HFF-Myc (cell line): ENCODE measurements around the gene SRSF1.

ENCODE experiments used
- DNase-seq: peaks from one replicate; pipeline ENCODE4 v3.0.0-alpha.2; 2011; ENCODE audit warnings: low read depth; ENCODE audit errors: extremely low read depth
- H3K4me3 ChIP-seq: replicated peaks from 2 replicates; pipeline ENCODE4 v1.5.1; 2011; ENCODE audit warnings: low read depth, mild to moderate bottlenecking, control low read depth, low read length
- CTCF ChIP-seq: IDR thresholded peaks from 2 replicates; pipeline ENCODE4 v1.5.1; 2012; ENCODE audit warnings: mild to moderate bottlenecking, low read depth, low read length, control low read depth; ENCODE audit errors: missing control alignments

SRSF1 gene

GRCh38 chr17:57984261-57984890 is 22.7 kb downstream of the SRSF1 start:
- no peak for DNase-seq
- H3K4me3 ChIP-seq: no peak overlapping the region
- TF ChIP-seq CTCF: no peak

GRCh38 chr17:57983446-57983845 is 23.6 kb downstream of the SRSF1 start:
- no peak for DNase-seq
- no peak overlapping the region for H3K4me3 ChIP-seq
- TF ChIP-seq CTCF: no peak

- H3K4me3 ChIP-seq: no peak overlapping the region
- no peak for TF ChIP-seq CTCF
- no peak for DNase-seq
Measured at GRCh38 chr17:57982452-57983170, 24.4 kb downstream of the SRSF1 start.

- DNase-seq: no peak
- H3K4me3 ChIP-seq: no peak overlapping the region
- no peak for TF ChIP-seq CTCF
Measured at GRCh38 chr17:57980522-57980921, 26.5 kb downstream of the SRSF1 start.

GRCh38 chr17:57979076-57979475 is 28.0 kb downstream of the SRSF1 start:
- no peak for DNase-seq
- no peak for TF ChIP-seq CTCF
- H3K4me3 ChIP-seq: no peak overlapping the region

- no peak for TF ChIP-seq CTCF
- H3K4me3 ChIP-seq: no peak overlapping the region
- no peak for DNase-seq
Measured at GRCh38 chr17:57976594-57976993, 30.5 kb downstream of the SRSF1 start.
